HG03135 (cell line): ENCODE data around the gene BRSK1.

Experiments
- ATAC-seq: cut with Tn5 transposase; IDR thresholded peaks from one replicate; pipeline ENCODE4 v1.9.1; 2021; ENCODE audit warnings: mild to moderate bottlenecking, moderate library complexity; ENCODE audit not compliant: unreplicated experiment

BRSK1 gene

GRCh38 chr19:55273978-55274707 lies 9.7 kb upstream of the BRSK1 start:
- no peak for ATAC-seq

DNA sequence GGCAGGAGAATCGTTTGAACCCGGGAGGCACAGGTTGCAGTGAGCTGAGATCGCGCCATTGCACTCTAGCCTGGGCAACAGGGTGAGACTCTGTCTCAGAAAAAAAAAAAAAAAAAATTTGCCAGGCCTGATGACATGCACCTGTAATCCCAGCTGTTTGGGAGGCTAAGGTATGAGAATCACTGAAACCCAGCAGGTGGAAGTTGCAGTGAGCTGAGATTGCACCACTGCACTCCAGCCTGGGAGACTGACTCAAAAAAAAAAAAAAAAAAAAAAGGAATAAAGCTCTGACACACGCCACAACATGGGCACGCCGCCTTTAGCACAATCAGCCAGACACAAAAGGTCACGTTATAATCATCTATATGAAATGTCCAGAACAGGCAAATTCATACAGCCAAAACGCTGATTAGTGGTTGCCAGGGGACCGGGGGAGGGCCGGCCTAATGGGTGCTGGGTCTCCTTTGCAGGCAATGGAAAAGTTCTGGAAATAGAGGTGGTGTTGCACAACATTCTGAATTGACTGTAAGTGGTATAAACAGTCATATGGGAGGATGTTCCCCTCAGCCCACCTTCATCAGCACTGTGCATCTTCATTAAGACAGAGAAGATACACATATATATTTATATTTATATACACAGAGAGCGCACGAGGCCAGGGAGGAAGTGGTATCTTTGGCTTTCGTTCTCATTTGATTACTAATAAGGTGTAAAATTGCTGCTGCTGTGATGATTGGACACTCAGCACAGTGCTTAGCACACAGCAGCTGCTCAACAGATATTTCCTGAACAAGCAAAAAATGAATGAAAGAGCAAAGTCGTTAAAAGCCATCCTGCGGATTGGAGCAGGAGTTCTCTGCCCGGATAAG lies 7.7 kb upstream of the BRSK1 start:
- peak; percentile 47 for ATAC-seq

DNA sequence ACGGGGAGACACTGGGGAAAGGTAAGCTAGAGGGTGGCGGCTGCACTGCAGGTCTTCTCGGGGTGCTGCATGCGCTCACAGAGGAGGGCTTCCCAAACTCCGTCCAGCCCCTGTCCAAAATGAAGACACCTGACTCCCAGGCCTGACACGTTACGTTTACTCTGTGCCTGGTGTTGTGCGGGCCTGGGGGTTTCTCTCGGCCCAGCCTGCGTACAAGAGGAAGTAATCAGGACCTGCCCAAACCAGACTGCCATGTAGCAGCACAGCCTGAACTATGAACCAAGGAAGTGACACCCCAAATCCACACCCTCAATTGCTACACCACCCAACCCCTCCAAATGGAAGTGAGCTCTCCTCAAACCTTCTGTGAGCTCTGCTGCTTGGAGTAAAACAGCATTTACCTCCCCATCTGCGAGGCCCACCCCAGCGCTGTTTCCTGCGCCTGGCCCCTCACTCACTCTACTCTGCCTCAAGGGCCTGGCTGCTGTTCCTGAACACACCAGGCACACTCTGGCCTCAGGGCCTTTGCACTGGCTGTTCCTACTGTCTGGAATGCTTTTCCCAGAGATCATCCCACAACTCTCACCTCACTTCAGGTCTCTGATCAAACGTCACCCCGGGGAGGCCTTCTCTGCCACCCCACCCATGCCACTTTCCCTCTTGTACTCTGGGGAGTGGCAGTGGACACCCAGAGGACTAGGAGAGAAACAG lies 6.9 kb upstream of the BRSK1 start:
- peak; percentile 10 for ATAC-seq

DNA sequence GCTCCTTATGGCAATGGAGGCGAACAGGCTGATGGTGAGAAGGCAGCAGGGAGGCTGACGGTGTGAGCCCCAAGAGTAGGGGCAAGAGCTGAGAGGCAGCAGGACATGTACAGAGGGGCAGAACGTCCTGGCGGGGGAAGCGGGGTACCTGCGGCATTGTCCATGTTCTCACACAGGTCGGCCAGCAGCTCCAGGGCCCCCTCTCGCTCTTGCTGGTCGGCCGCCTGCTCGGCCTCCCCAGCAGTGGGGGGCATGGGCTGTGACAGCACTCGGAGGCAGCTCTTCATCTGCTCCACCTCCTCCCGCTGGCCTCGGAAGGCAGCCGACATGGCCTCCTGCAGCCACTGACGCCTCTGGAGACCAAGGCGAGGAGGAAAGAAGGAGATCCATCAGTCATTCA lies 6.3 kb upstream of the BRSK1 start:
- no peak for ATAC-seq

GRCh38 chr19:55278391-55279135 lies 5.2 kb upstream of the BRSK1 start:
- ATAC-seq, result no peak

GRCh38 chr19:55279340-55279739 lies 4.5 kb upstream of the BRSK1 start:
- no peak for ATAC-seq

- ATAC-seq, result peak; percentile 52
Observed at GRCh38 chr19:55279770-55280643, 3.8 kb upstream of the BRSK1 start, which contains the start of gene HSPBP1. Gene HSPBP1, minus strand, starts transcription at chr19:55280110. Its CDS starts 502 bp downstream, at chr19:55279608.

GRCh38 chr19:55284405-55285058 lies 735 bp downstream of the BRSK1 start:
- no peak for ATAC-seq

DNA sequence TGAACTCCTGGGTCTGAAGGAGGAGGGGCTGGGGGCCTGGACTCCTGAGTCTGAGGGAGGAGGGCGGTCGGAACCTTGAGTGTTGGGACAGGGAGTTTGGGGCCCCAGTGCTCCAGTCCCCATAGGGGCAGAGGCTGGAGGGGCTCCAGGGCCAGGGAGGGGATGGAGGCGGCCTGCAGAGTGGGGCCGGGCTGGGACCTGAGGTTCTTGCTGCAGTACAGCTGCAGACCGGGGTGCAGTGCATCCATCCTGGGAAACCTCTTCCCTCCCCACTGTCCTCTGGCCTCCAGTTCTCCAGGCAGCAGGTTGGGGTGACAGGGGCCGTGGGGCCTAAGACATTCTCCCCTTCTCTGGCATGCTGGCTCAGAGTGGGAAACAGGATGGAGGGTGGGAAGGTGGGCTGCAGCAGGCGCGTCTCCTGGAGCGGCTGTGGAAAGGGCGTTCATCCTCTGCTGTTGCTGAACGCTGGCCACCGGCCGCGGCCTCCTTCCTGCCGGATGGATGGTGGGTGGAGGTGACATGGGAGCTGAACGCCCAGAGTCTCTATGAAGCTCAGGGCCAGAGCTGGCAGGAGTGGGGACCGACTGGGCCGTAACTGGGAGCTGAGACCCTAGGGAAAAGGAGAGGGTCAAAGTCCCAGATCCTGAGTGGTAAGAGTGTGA lies 1.6 kb downstream of the BRSK1 start:
- ATAC-seq, result no peak

DNA sequence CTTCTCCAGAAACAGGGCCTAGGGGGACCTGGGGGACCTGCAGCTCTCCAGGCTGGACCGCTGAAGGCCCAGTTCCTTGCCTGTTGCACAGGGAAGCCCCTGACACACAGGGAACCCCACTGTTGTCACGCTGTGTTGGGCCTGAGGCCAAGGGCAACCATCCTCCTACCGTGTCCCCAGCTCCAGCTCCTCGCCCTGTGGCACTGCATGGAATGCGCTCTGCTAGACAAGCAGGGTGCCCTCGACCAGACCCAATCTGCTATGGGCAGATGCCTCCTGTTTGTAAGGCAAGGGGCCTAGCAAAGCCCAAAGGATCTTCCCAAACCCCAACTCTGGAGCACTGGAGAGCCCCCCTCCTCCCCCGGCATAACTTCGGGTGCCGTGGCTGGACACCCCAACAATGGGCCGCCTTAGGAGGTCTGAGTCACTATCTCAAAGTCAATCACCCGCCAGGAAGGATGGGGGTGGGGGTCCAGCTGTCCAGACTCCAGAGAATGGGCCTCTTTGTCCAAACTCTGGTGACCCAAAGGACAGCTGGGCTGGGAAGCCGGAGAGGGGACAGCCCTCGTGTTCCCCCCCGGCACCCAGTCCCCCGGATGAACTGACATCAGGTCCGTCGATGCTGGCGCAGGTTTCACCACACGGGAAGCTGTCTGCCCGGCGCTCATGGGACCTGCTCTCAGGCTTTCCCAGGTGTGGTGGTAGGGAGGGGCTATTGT lies 3.7 kb downstream of the BRSK1 start:
- no peak for ATAC-seq

DNA sequence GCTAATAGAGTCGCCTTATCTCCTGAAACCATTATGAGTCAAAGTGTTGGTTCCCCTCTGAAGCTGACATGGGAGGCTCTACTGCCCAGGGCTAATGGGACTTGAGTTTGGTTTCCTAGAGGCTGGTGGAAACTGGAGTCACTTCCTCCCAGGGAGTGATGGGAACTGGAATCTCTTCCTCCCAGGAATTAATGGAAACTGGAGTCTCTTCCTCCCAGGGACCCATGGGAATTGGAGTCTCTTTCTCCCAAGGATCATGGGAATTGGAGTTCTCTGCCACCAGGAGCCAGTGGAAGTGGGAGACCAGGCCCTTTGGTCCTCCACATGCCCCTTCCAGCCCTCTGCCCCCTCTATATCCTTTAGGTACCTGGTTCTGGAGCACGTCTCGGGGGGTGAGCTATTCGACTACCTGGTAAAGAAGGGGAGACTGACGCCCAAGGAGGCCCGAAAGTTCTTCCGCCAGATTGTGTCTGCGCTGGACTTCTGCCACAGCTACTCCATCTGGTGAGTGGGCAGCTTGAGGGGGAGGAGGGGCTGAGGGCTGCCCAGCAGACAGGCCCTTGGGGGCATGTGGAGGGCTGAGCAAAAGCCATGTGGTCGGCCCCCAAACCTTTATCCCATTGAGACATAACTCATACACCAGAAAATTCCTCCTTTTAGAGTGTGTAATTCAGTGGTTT lies 5.5 kb downstream of the BRSK1 start:
- ATAC-seq, result no peak

DNA sequence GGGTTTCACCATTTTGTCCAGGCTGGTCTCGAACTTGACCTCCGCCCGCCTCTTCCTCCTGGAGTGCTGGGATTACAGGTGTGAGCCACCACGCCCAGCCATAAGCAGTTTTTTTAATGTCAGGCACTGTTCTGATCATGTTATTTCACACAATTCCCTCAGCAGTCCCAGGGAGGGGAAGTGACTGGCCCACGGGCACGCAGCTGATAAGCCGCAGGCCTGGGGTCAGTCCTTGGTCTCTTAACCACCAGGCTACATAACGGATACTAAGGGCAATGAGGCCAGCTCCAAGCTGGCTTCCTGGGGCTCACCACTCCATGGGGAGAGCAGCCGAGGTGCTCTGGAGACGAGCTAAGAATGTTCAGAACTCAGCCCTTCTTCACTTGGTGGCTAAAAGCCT lies 13.5 kb downstream of the BRSK1 start:
- ATAC-seq, result no peak

- no peak for ATAC-seq
Observed at GRCh38 chr19:55299991-55300390, 16.2 kb downstream of the BRSK1 start.

DNA sequence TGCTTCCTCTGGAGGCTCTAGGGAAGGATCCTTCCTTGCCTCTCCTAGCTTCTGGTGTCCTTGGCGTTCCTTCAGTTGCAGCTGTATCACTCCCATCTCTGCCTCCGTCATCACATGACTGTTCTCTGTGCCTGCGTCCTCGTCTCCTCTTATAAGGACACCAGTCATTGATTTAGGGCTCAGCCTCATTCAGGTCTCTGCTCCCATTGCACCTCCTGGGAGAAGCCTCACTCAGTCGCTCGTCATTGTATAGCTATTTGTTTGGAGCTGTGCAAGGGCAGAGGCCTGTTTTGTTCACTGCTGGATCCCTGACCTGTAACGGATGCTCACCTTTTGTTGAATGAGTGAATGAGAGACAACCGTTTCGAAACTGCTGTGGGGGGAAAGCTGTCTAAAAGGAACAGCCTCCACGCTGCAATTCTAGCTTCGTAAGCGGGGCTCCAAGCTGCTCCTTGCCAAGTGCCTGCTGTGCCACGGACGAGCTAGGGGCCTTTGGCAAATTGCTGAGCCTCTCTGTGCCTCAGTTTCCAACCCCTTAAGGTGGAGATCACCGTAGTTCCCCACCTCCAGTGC lies 17.2 kb downstream of the BRSK1 start:
- ATAC-seq, result no peak

GRCh38 chr19:55301459-55302317 lies 17.9 kb downstream of the BRSK1 start:
- peak; percentile 71 for ATAC-seq

GRCh38 chr19:55302318-55302703 lies 18.5 kb downstream of the BRSK1 start:
- ATAC-seq, result no peak
